Uterus (tissue), 2 donors: ENCODE results near the gene ANKFN1.

Experiments used
- CTCF ChIP-seq, 4 experiments: fragments of 200-600 bp in 2 of 4; fragments of 450-650 bp in 2 of 4; sonication (generic) in 2 of 4; IDR thresholded peaks; one replicate each; pipeline ENCODE4 v1.5.1; 2016 to 2019; ENCODE audit warnings: antibody characterized with exemption in 4 of 4, mild to moderate bottlenecking in 2 of 4, moderate library complexity in 1 of 4
- POLR2A ChIP-seq, 2 donors: fragments of 450-650 bp; IDR thresholded peaks; one replicate each; pipeline ENCODE4 v1.6.1; 2016; ENCODE audit warnings: antibody characterized with exemption in 2 of 2, mild to moderate bottlenecking in 1 of 2, moderate library complexity in 1 of 2

DNA sequence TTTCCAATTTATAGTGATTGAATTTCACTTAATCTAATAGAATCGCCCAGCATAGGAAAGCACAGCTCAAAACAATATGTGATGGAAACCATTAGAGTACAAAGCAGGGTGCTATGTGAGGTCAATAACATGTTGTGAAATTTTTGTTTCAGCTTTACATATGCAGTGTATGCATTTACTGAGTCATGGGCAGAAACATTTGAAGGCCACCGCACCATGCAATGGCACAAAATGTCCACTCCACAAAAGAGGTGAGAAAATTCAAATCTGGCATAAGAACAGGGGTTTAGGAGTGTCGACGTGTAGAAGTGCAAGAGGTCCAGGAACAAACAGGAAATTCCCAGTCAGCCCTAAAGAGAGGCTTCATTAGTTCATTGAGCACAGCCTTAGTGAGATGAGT is 131.2 kb downstream of the ANKFN1 start:
- TF ChIP-seq POLR2A (IDR thresholded peaks at IDR 0.05) (no peak), CTCF (IDR thresholded peaks at IDR 0.05) (no peak)
